GM23338 (cell line): ENCODE results near the gene DDX54. TPM values are rescaled to one million over a fixed set of nuclear protein-coding genes. Genes with fewer than 3 reads are reported as not detected.
"Not testable (repeated sequence)": the region's sequence is repeated elsewhere in the genome, so short reads cannot be mapped to it uniquely, and the experiment has no call there.

Experiments used
- ATAC-seq: fragments of 200-7000 bp; cut with Tn5 transposase; 3 replicates; pipeline ENCODE4 v1.9.1; 2020
- DNase-seq: peaks from one replicate; pipeline ENCODE4 v3.0.0-alpha.2; 2015; ENCODE audit warnings: low spot score
- H2AFZ ChIP-seq: fragments of 200-600 bp; sonication (generic); 2 replicates; pipeline ENCODE4 v1.8.0; 2016; ENCODE audit warnings: antibody characterized with exemption, mild to moderate bottlenecking, moderate library complexity
- H3F3A ChIP-seq: fragments of 200-600 bp; sonication (generic); replicated peaks from 2 replicates; pipeline ENCODE4 v1.8.0; 2017; ENCODE audit warnings: antibody characterized with exemption, mixed run types, low read depth
- H3K27ac ChIP-seq: fragments of 200-600 bp; sonication (generic); 2 replicates; pipeline ENCODE4 v1.6.1; 2016; ENCODE audit warnings: low read depth
- H3K27me3 ChIP-seq: fragments of 200-600 bp; sonication (generic); 2 replicates; pipeline ENCODE4 v1.8.0; 2016; ENCODE audit warnings: mild to moderate bottlenecking, mixed run types, moderate library complexity; ENCODE audit not compliant: insufficient read depth
- H3K36me3 ChIP-seq: fragments of 200-600 bp; sonication (generic); 2 replicates; pipeline ENCODE4 v1.8.0; 2016; ENCODE audit warnings: mild to moderate bottlenecking; ENCODE audit not compliant: insufficient read depth
- H3K4me1 ChIP-seq: fragments of 200-600 bp; sonication (generic); 2 replicates; pipeline ENCODE4 v1.8.0; 2016; ENCODE audit warnings: mild to moderate bottlenecking, moderate library complexity; ENCODE audit not compliant: insufficient read depth
- H3K4me2 ChIP-seq: fragments of 200-600 bp; sonication (generic); 2 replicates; pipeline ENCODE4 v1.7.1; 2017; ENCODE audit warnings: mixed run types
- H3K4me3 ChIP-seq: fragments of 200-600 bp; sonication (generic); 2 replicates; pipeline ENCODE4 v1.6.1; 2016; ENCODE audit warnings: mixed run types
- H3K79me2 ChIP-seq: fragments of 200-600 bp; sonication (generic); replicated peaks from 2 replicates; pipeline ENCODE4 v1.8.0; 2017; ENCODE audit warnings: mild to moderate bottlenecking; ENCODE audit not compliant: insufficient read depth
- H3K9me2 ChIP-seq: fragments of 200-600 bp; sonication (generic); 2 replicates; pipeline ENCODE4 v1.8.0; 2017; ENCODE audit not compliant: insufficient read depth
- H4K20me1 ChIP-seq: fragments of 200-600 bp; sonication (generic); replicated peaks from 2 replicates; pipeline ENCODE4 v1.8.0; 2017; ENCODE audit warnings: mild to moderate bottlenecking; ENCODE audit not compliant: insufficient read depth
- H3K27ac Mint-ChIP-seq: 2 replicates; pipeline ENCODE4 v1.8.0; 2020; ENCODE audit warnings: inconsistent platforms, mild to moderate bottlenecking, moderate library complexity, mixed read lengths
- H3K27me3 Mint-ChIP-seq: 3 replicates; pipeline ENCODE4 v1.8.0; 2022; ENCODE audit warnings: low read depth, mild to moderate bottlenecking, moderate library complexity, mixed read lengths, inconsistent platforms; ENCODE audit not compliant: insufficient read depth, poor library complexity
- H3K36me3 Mint-ChIP-seq: 3 replicates; pipeline ENCODE4 v1.8.0; 2021; ENCODE audit warnings: low read depth, mild to moderate bottlenecking, inconsistent platforms, moderate library complexity, mixed read lengths
- H3K4me1 Mint-ChIP-seq: 3 replicates; pipeline ENCODE4 v1.8.0; 2020; ENCODE audit warnings: mild to moderate bottlenecking, inconsistent platforms, mixed read lengths
- H3K4me3 Mint-ChIP-seq: 3 replicates; pipeline ENCODE4 v1.8.0; 2021; ENCODE audit warnings: moderate library complexity, mild to moderate bottlenecking, inconsistent platforms, mixed read lengths
- H3K9me3 Mint-ChIP-seq: 3 replicates; pipeline ENCODE4 v1.8.0; 2020; ENCODE audit warnings: moderate library complexity, mild to moderate bottlenecking, inconsistent platforms, mixed read lengths
- JUNB ChIP-seq: IDR thresholded peaks from one replicate; pipeline ENCODE4 v1.6.1; 2016; ENCODE audit warnings: antibody characterized with exemption; ENCODE audit not compliant: unreplicated experiment
- NANOG ChIP-seq: IDR thresholded peaks from 2 replicates; pipeline ENCODE4 v1.6.1; 2016; ENCODE audit warnings: antibody characterized with exemption, borderline replicate concordance
- STAT1 ChIP-seq: IDR thresholded peaks from one replicate; pipeline ENCODE4 v1.6.1; 2016; ENCODE audit warnings: antibody characterized with exemption; ENCODE audit not compliant: unreplicated experiment
- ZNF114 ChIP-seq: fragments of 250-450 bp; sonication (Bioruptor Pico); IDR thresholded peaks from 2 replicates; pipeline ENCODE4 v1.5.0; 2020; ENCODE audit warnings: mild to moderate bottlenecking, moderate library complexity
- polyA plus RNA-seq: library from polyadenylated mRNA; unstranded; fragments of >200 nt; fragmentation: Nextera tagmentation; extraction: Ambion mirVana; gene quantifications from 2 replicates; pipeline ENCODE4 v1.2.1, GENCODE V29; 2016
- total RNA-seq: library from RNA; depleted of rRNA; stranded (reverse); fragments of >200 nt; shearing (Covaris generic); gene quantifications from 2 replicates; pipeline ENCODE4 v1.2.3, GENCODE V29; 2014
- TF ChIP-seq, protein P1 (sequence below): fragments of 250-450 bp; sonication (Bioruptor Pico); IDR thresholded peaks from 2 replicates; pipeline ENCODE4 v1.5.0; 2020; ENCODE audit warnings: mild to moderate bottlenecking, moderate library complexity
- TF ChIP-seq, protein P2 (sequence below), 2 experiments: fragments of 200-600 bp in 1 of 2; sonication (generic) in 1 of 2; conservative IDR thresholded peaks; 2 replicates each; pipeline versions ENCODE4 v1.5.1 to v1.6.1; 2016 to 2017; ENCODE audit warnings: antibody characterized with exemption in 2 of 2, low read depth in 2 of 2, mild to moderate bottlenecking in 2 of 2, moderate library complexity in 1 of 2

The DDX54 gene
- total and polyA plus RNA-seq, 2 experiments from 2014 or later = 84.1 to 89.4 TPM

DNA sequence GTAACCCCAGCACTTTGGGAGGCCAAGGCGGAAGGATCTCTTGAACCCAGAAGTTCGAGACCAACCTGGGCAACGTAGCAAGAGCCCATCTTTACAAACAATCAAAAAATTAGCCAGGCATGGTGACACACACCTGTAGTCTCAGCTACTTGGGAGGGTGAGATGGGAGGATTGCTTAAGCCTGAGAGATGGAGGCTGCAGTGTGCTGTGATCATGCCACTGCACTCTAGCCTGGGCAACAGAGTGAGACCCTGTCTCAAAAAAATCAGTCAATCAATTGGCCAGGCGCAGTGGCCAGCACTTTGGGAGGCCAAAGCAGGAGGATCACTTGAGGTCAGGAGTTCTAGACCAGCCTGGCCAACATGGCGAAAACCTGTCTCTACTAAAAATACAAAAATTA, 21.5 kb upstream of the DDX54 start:
- not testable (repeated sequence) for H3K9me3 Mint-ChIP-seq, H3K4me1 ChIP-seq, H3K79me2 ChIP-seq, ATAC-seq, H4K20me1 ChIP-seq, H2AFZ ChIP-seq, H3K4me3 ChIP-seq, H3K27ac ChIP-seq, H3K4me2 ChIP-seq, H3K36me3 Mint-ChIP-seq, H3K27me3 Mint-ChIP-seq, DNase-seq, H3F3A ChIP-seq, H3K4me1 Mint-ChIP-seq, H3K36me3 ChIP-seq, H3K27me3 ChIP-seq, H3K9me2 ChIP-seq, H3K4me3 Mint-ChIP-seq
- 0 out of 2 replicates have a peak overlapping the region, but pooled peaks have one; percentile 63 for H3K27ac Mint-ChIP-seq

DNA sequence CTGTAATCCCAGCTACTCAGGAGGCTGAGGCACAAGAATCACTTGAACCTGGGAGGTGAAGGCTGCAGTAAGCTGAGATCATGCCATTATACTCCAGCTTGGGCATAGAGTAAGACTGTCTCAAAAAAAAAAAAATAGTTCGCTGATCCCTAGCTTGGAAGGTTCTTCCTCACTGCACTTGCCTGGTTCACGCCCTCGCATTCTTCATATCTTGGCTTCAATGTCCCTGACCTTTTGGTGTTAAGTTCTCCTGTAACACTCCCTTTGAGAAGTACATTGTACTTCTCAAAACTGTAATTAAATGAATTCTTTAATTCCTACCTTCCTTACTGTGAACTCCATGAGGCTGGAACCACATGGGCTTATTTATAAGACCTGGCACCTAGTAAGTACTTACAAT, 19.5 kb upstream of the DDX54 start:
- Histone ChIP-seq H3K4me2 (no peak overlapping the region), H3K27me3 (no peaks in the 10 kb centered on the region), H3K9me2 (no peaks in the 10 kb centered on the region), H3K79me2 (no peaks in the 10 kb centered on the region), H3K4me1 (no peaks in the 10 kb centered on the region), H2AFZ (no peak overlapping the region), H3K36me3 (no peaks in the 10 kb centered on the region), H3K27ac (no peak overlapping the region), H3F3A (no peaks in the 10 kb centered on the region), H4K20me1 (no peaks in the 10 kb centered on the region), H3K4me3 (no peak overlapping the region)
- H3K4me3 Mint-ChIP-seq = no peak overlapping the region
- H3K4me1 Mint-ChIP-seq = peaks cover 6% of the 10 kb centered on the region
- DNase-seq (no peak), ATAC-seq (no peak)
- no peak for TF ChIP-seq STAT1
- no peak for TF ChIP-seq ZNF114 (CRISPR knock-in tag)
- H3K27ac Mint-ChIP-seq = no peak overlapping the region
- H3K27me3 Mint-ChIP-seq = peaks cover 2% of the 10 kb centered on the region
- H3K36me3 Mint-ChIP-seq = peaks cover 6% of the 10 kb centered on the region
- H3K9me3 Mint-ChIP-seq = peaks cover 6% of the 10 kb centered on the region; the same call in 2 of the 3 replicates

DNA sequence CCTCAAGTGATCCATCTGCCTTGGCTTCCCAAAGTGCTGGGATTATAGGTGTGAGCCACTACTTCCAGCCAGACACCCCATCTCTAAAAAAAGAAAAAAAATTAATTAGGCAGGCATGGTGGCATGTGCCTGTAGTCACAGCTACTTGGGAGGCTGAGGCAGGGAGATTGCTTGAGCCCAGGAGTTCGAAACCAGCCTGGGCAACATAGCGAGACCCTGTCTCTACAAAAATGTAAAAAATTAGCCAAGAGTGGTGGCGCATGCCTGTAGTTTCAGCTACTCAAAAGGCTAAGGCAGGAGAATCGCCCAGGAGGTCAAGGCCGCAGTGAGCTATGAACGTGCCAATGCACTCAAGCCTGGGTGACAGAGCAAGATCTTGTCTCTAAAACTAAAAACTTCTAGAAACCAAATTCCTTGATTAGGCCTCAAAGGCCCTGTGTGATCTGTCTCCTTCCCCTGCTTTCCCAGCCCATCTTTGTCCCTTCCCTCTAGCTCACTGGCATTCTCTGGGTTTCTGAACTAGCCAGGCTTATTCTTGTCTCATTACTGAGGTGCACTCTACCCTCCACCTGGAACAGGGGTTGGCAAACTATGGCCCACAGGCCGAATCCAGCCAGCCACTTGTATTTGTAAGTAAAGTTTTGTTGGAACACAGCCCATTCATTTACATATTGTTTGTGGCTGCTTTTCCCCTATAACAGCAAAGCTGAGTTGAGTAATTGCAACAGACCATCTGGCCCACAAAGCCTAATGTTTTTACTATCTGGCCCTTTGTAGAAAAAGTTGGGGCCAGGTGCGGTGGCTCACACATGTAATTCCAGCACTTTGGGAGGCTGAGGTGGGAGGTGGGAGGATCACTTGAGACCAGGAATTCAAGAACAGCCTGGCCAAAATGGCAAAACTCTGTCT, 18.8 kb upstream of the DDX54 start:
- DNase-seq (no peak), ATAC-seq (no peak)
- H3K79me2 ChIP-seq = no peaks in the 10 kb centered on the region
- Mint-ChIP-seq H3K27me3 (peaks cover 2% of the 10 kb centered on the region), H3K4me1 (peaks cover 6% of the 10 kb centered on the region), H3K4me3 (no peak overlapping the region), H3K27ac (no peak overlapping the region), H3K36me3 (peaks cover 6% of the 10 kb centered on the region), H3K9me3 (peaks cover 6% of the 10 kb centered on the region; the same call in 2 of the 3 replicates)
- no peaks in the 10 kb centered on the region for H3K4me1 ChIP-seq
- no peaks in the 10 kb centered on the region for H3F3A ChIP-seq
- H2AFZ ChIP-seq = no peak overlapping the region
- H3K27me3 ChIP-seq = no peaks in the 10 kb centered on the region
- no peaks in the 10 kb centered on the region for H3K9me2 ChIP-seq
- H3K27ac ChIP-seq = 0 out of 2 replicates have a peak overlapping the region, but pooled peaks have one; percentile 32
- H3K4me2 ChIP-seq = no peak overlapping the region
- no peaks in the 10 kb centered on the region for H3K36me3 ChIP-seq
- H4K20me1 ChIP-seq = no peaks in the 10 kb centered on the region
- H3K4me3 ChIP-seq = no peak overlapping the region
- TF ChIP-seq NANOG = no peak
- TF ChIP-seq STAT1 = no peak
- TF ChIP-seq, protein P1, sequence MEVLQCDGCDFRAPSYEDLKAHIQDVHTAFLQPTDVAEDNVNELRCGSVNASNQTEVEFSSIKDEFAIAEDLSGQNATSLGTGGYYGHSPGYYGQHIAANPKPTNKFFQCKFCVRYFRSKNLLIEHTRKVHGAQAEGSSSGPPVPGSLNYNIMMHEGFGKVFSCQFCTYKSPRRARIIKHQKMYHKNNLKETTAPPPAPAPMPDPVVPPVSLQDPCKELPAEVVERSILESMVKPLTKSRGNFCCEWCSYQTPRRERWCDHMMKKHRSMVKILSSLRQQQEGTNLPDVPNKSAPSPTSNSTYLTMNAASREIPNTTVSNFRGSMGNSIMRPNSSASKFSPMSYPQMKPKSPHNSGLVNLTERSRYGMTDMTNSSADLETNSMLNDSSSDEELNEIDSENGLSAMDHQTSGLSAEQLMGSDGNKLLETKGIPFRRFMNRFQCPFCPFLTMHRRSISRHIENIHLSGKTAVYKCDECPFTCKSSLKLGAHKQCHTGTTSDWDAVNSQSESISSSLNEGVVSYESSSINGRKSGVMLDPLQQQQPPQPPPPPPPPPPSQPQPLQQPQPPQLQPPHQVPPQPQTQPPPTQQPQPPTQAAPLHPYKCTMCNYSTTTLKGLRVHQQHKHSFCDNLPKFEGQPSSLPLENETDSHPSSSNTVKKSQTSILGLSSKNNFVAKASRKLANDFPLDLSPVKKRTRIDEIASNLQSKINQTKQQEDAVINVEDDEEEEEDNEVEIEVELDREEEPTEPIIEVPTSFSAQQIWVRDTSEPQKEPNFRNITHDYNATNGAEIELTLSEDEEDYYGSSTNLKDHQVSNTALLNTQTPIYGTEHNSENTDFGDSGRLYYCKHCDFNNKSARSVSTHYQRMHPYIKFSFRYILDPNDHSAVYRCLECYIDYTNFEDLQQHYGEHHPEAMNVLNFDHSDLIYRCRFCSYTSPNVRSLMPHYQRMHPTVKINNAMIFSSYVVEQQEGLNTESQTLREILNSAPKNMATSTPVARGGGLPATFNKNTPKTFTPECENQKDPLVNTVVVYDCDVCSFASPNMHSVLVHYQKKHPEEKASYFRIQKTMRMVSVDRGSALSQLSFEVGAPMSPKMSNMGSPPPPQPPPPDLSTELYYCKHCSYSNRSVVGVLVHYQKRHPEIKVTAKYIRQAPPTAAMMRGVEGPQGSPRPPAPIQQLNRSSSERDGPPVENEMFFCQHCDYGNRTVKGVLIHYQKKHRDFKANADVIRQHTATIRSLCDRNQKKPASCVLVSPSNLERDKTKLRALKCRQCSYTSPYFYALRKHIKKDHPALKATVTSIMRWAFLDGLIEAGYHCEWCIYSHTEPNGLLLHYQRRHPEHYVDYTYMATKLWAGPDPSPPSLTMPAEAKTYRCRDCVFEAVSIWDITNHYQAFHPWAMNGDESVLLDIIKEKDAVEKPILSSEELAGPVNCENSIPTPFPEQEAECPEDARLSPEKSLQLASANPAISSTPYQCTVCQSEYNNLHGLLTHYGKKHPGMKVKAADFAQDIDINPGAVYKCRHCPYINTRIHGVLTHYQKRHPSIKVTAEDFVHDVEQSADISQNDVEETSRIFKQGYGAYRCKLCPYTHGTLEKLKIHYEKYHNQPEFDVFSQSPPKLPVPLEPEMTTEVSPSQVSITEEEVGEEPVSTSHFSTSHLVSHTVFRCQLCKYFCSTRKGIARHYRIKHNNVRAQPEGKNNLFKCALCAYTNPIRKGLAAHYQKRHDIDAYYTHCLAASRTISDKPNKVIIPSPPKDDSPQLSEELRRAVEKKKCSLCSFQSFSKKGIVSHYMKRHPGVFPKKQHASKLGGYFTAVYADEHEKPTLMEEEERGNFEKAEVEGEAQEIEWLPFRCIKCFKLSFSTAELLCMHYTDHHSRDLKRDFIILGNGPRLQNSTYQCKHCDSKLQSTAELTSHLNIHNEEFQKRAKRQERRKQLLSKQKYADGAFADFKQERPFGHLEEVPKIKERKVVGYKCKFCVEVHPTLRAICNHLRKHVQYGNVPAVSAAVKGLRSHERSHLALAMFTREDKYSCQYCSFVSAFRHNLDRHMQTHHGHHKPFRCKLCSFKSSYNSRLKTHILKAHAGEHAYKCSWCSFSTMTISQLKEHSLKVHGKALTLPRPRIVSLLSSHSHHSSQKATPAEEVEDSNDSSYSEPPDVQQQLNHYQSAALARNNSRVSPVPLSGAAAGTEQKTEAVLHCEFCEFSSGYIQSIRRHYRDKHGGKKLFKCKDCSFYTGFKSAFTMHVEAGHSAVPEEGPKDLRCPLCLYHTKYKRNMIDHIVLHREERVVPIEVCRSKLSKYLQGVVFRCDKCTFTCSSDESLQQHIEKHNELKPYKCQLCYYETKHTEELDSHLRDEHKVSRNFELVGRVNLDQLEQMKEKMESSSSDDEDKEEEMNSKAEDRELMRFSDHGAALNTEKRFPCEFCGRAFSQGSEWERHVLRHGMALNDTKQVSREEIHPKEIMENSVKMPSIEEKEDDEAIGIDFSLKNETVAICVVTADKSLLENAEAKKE = no peak
- TF ChIP-seq JUNB = no peak
- TF ChIP-seq, protein P2, sequence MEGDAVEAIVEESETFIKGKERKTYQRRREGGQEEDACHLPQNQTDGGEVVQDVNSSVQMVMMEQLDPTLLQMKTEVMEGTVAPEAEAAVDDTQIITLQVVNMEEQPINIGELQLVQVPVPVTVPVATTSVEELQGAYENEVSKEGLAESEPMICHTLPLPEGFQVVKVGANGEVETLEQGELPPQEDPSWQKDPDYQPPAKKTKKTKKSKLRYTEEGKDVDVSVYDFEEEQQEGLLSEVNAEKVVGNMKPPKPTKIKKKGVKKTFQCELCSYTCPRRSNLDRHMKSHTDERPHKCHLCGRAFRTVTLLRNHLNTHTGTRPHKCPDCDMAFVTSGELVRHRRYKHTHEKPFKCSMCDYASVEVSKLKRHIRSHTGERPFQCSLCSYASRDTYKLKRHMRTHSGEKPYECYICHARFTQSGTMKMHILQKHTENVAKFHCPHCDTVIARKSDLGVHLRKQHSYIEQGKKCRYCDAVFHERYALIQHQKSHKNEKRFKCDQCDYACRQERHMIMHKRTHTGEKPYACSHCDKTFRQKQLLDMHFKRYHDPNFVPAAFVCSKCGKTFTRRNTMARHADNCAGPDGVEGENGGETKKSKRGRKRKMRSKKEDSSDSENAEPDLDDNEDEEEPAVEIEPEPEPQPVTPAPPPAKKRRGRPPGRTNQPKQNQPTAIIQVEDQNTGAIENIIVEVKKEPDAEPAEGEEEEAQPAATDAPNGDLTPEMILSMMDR (conservative IDR thresholded peaks at IDR 0.05; ENCODE audit: low read depth in 2 of 2) = no peak
